NCI-H82 treated with DMSO at 0.1 percent for 48 hours (cell line): Measurements from ENCODE around the gene ZDHHC19.

Source experiments
- DNase-seq: peaks from one replicate; lab custom pipeline; 2025; ENCODE audit not compliant: unreplicated experiment; lab: John Stamatoyannopoulos, UW

ZDHHC19 gene

GRCh38 chr3:196150481-196150880, 60.7 kb downstream of the ZDHHC19 start:
- DNase-seq: no peak

- DNase-seq: no peak
These were observed 61.3 kb downstream of the ZDHHC19 start for GRCh38 chr3:196149831-196150301.

GRCh38 chr3:196149375-196149774, 61.8 kb downstream of the ZDHHC19 start:
- no peak for DNase-seq
